Activated naive CD4-positive, alpha-beta T cell treated with Interleukin-2 at 50 U/mL for 16 hours (primary cell): Measurements from ENCODE around the gene TANK.

Experiments used
- DNase-seq: peaks from one replicate; pipeline ENCODE4 v3.0.0-alpha.2; 2020

TANK gene

DNA sequence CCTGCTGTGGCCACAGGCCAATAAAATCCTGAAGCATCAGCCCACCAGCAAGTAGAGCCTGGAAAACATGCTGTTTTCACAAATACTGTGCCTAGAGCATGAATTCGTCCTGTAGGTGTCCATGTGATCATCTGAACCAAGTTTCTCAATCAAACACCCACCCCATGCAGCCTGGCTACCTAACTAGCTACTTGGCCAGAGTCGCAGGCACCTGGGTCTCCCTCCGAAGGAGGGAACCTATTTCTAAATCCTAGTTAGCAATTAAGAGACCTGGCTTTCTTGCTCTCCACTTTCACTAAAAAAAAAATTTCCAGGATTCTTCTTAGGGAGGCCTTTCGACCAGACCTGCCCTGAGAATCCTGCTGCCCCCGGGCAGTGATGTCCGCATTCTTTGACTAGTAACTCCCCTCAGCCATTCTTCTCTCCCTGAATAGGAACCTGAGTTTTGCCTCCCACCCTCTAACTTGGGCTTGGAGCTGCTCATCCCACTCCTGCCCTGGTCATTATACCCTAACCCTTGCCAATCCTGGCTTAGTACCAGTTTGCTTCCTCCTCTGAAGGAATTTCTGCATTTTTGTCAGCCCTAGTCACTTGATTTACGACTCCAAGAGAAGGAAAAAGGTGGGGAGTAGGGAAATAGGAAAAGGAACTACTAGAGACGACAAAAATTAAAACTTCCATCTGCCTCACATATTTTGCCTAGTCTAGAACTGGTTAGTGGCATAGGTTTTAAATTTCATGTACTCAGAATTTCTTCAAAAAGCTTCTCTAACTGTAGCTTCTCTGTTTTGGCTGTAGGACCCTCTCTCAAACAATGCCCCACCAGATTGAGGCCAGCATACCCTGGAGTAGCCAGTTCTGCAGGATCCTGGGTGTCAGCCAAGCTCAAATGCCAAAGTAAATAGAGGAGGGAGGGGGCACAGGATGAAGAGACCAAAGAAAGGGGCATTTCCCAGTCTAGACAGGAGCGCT lies 25.4 kb upstream of the TANK start:
- DNase-seq: no peak

DNA sequence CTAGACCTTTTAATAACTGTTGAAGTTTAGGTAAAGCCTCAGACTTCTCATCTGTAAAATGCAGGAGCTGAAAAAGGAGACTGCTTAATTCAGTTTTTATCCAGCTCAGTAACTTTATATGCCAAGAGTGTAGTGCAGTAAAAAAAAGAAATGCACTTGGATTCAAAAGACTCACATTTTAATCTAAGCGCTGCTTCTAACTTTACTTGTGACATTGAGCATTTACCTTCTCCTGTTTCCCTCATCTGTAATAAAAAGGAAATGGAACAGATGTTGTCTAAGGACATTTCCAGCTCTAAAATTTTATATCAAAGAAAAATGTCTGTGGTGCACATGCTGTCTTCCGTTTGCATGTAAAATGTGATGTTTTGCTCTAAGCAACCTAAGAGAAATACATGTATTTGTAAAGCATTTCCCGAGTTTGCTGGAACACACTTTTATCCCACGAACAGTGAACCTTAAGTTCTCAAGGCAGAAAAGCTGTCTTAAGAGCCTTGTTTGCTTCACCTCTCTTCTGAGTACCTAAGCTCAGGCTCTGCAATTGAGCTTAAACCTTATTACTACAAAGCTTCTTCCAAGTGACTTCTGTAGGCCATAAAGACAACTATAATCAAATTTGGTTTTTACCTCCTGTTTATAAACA lies 24.2 kb upstream of the TANK start:
- no peak for DNase-seq

DNA sequence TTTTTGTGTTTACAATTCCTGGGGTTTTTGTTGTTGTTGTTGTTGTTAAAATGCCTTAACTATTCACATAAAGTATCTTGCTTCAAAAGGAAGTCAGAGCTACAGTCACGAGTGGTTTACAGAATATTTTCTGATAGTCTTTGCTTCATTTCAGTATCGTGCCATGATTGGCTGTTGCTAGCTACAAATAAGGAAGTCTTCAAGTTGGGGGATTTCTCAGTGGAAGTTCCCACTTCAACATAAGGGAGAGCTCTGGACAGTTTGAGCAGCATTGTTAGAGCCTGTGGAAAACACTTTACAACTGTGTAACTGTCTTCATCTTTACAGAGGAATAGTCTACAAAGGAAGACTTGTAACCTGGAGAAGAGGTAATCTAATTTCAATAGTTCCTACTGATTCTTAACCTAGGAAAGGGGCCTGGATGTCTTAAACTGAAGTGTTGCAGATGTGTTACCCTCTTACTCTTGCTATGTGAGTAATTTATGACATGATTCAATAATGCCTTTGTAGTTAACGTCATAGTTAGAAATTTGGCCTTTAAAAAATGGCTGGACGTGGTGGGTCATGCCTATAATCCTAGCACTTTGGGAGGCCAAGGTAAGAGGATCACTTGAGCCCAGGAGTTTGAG lies 23.4 kb upstream of the TANK start:
- DNase-seq: peak; percentile 26

DNA sequence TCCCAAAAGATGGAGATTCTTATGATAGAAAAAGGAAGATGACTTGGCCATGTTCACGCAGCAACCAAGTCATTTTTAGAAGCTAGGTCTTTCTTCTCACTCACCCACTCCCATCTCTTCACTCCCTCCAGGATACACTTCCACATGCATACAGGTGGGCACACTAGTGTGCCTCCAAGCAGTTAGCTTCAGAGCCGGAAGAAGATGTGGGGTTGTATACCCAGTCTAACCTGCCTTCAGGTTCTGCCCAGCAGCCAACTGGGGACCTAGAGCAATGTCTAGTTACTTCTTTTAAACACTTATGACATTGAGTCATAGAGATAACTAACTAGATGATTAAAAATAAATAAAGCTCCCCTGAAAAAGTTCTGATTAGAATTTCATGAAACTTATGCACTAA lies 21.8 kb upstream of the TANK start:
- peak; percentile 30 for DNase-seq

DNA sequence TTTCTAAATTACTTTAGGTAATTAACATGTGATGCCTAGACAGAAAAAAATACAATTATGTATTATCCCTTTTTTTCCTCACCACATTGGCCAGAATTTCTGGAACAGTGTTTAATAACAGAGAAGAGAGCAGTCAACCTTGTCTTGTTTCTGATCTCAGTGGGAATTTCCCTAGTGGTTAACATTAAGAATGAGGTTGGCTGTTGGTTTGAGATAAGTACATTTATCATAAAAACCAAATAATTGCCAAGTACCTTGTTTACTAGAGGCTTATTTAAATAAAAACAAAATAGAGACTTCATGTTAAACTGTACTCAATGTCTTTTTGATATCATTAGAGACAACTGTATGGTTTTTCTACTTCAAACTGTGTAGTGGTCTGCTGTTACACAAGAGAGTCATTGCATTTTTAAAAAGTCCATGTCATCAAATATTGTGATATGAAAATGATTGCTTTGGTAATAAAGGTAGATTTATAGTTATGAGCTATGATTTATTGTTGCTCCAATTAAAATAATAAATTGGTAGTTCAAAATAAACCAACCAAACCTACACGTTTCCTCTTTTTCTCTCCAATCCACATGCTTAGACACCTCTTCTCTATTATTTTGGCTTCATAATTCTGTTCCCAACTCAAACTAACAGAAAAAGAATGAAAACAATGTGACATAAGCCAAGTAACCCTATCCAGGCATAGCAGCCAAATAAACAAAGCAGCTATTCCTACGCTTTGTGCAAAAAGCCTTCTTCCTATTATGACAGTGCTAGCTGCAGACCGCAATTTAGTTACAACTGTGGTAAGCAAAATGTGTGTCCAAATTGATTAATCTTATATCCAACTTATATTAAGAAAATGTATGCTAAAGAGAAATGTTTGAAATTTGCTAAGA lies 20.9 kb upstream of the TANK start:
- DNase-seq: no peak

DNA sequence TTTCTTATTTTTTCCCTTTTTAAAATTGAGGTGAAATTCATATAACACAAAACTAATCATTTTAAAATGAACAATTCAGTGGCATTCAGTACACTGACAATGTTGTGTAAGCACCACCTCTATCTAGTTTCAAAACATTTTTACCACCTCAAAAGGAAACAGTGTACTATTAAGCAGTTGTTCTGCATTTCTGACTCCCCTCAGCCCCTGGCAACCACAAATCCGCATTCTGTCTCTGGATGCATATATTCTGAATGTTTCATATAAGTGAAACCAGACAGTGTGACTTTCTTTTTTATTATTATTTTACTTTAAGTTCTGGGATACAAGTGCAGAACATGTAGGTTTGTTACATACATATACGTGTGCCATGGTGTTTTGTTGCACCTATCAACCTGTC lies 19.2 kb upstream of the TANK start:
- peak; percentile 60 for DNase-seq

DNA sequence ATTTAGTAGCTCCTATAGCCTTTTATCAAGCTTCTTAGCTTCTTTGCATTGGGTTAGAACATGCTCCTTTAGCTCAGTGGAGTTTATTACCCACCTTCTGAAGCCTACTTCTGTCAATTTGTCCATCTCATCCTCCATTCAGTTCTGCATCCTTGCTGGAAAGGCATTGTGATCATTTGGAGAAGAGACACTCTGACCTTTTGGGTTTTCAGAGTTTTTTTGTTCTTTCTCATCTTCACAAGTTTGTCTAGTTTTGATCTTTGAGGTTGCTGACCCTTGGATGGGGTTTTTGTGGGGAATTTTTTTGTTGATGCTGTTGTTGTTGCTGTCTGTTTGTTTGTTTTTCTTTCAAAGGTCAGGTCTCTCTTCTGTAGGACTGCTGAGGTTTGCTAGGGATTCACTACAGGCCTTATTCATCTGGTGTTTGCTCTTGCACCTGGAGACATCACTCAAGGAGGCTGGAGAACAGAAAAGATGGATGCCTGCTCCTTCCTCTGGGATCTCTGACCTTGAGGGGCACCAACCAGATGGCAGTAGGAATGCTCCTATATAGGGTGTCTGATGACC lies 13.9 kb upstream of the TANK start:
- DNase-seq: no peak

DNA sequence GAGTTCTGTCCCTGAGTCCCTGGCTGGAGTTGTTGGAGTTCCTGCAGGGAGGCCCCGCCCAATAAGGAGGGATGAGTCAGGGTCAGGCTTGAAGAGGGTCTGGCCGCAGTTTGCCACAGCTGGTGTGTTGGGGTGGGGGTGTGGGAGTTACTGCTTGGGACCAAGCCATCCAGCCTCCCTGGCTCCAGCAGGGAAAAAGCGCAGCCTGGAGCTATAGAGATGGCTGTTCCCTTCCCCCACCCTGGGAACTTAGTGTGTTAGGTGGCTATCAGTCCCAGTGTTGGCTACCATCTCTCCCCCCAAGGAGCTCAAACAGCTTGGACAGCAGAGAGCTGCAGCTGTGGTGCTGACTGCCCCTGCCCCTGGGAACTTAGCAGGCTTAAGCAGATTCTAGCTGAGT lies 13.2 kb upstream of the TANK start:
- DNase-seq: no peak

DNA sequence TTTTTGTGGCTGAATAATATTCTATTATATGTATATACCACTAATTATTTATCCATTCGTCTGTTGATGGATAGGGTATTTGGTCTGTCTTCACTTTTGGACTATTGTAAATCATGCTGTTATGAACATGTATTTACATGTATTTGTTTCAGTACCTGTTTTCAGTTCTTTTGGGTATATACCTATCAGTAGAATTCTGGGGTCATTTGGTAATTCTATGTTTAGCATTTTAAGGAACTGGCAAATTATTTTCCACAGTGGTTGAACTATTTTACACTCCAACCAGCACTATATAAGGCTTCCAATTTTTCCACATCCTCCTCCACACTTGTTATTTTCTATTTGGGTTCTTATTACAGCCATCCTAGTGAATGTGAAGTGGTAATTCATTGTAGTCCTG lies 12.4 kb upstream of the TANK start:
- no peak for DNase-seq

DNA sequence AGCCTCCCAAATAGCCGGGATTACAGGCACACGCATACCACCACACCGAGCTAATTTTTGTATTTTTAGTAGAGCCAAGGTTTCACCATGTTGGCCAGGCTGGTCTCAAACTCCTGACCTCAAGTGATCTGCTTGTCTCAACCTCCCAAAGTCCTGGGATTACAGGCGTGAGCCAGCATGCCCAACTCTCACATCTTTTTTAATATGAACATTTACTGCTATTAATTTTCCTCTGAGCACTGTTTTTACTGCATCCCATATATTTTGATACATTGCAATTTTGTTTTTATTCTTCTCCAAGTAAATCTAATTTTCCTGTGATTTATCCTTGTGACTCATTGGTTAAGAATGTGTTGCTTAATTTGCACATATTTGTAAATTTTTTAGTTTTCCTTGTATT lies 9.5 kb upstream of the TANK start:
- DNase-seq: no peak

DNA sequence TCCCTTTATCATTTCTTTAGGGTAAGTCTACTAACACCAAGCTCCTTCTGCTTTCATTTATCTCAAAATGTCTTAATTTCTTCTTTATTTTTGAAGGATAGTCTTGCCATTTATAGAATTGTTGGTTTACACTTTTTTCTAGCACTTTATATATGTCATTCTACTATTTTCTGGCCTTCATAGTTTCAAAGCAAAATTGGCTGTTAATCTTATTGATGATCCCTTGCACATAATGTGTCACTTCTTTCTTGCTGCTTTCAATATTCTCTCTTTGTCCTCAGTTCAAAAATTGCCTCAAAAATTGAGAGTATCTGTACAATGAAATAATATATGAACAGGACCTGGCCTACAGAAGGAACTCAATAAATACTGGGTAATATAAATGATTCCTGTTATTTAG lies 7.9 kb upstream of the TANK start:
- no peak for DNase-seq

DNA sequence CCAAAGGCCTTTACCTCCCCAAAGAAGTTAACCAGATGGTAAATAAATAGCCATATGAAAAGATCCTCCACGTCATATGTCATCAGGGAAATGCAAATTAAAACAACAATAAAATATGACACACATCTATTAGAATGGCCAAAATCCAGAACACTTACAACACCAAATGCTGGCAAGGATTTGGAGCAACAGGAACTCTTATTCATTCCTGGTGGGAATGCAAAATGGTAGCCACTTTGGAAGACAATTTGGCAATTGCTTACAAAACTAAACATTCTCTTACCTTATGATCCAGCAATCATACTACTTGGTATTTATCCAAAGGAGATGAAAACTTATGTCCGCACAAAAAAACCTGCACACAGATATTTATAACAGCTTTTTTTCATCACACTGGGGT lies 1.3 kb upstream of the TANK start:
- DNase-seq: no peak

DNA sequence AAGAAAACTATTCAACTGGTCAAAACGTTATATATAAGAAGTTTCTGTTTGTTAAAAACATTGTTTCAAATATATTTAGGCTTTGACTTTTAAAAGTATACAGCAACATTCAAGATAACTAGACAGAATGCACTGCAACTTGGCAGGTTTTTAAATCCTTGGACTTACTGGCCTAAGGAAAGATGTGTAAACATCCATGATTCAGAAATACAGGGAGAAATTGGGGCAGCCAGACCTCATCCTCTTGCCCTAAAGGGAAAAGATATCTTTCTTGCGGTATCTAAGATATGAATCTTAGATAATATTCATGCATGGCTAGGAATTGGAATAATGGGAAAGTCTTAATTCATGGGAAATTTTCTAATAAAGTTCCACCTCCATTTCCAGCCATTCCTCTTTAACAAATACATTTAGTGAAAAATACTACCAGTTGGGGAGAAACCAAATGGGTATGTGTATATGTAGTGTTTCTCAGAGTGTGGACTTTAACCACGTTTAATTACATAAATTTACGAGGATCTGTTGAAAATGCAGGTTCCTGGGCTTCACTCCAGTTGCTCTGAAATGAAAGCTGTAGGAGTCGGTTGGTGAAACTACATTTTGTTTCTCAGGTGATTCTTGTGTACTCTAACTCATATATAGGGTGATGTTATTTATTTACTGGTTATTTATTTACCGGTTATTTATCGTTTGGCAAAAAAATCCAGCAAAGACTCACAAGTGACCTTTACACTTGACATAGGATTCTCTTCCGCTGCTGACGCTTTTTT lies 587 bp upstream of the TANK start:
- no peak for DNase-seq

DNA sequence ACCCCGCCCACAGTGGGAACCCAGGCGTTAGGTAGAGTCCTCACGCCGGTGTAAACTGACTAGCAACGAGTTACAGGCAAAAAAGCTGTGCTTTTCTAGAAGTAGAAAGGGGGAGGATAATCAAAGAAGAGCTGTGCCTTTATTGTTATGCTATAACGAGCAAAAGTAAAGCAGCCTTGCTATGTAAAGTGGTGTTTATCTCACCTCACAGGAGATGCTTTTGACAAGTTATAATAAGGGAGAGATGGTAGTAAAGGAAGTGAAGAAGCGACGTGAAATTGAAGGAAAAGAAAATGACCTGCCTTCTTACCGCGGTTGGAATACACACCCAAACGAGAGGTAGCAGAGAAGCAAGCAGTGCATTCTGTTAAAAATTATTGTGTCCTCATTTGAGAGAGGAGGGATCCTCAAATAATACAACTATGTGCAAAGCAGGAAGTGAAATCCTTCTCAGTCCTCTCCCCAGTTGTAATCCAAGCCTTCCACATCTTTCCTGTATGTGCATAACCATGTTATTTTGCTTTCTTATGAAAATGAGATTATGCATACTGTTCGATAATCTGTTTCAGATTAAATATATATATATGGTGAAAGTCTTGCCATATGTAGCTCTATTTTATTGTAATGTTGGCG lies 962 bp downstream of the TANK start:
- DNase-seq: no peak

DNA sequence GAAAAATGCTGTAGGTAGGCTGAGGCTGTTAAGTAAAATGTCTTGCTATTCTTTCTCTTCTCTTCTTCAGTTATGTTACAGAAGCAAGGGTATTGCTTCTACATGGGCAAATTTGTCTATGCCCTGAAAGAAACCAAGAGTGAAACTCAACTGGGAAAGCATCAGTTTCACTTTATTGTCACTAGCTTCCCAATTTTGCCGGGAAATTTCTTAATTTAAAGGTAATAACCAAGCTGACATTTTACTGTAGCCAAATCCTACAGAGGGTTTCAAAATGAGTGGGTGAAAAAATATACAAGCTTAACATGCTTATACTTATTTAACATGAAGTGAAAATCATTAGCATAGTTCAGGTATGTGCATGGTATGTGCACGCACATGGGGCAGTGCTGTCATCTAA lies 3.2 kb downstream of the TANK start:
- DNase-seq: no peak

DNA sequence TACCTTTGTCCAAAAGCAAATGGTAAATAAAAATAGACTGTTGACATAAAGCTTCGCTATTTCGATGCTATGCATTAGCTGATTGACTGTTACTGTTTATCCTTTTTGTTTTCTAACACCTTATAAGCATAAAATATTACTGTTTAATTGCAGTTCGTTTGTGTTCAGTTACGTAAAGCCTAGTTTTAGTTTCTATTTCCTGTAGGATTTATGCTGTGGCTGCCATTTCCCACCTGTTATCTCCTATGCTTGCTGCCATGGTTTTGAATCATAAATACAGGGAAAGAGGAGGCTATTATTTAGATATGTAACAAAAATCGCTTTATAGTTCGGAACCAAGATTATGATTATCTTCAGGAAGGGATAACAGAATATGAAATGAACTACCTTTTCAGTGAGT lies 3.9 kb downstream of the TANK start:
- DNase-seq: no peak

DNA sequence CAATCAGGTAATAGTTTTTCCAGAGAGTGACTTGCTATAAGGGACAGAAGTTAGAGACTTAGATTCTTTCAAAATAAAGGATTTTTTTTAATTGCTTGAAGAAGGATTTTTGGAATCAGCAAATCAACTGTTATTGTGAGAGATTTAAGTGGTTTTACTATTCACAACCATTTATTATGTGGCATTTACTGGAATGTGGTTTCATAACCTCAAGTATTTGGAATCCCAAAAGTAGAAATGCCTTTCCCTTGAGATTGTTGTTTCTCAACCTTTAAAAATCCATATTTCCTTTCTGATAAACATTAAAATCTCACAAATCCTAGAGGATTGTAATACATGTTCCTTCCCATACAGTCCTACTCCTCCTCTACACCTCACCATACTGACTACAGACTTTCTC lies 5.0 kb downstream of the TANK start:
- DNase-seq: no peak

DNA sequence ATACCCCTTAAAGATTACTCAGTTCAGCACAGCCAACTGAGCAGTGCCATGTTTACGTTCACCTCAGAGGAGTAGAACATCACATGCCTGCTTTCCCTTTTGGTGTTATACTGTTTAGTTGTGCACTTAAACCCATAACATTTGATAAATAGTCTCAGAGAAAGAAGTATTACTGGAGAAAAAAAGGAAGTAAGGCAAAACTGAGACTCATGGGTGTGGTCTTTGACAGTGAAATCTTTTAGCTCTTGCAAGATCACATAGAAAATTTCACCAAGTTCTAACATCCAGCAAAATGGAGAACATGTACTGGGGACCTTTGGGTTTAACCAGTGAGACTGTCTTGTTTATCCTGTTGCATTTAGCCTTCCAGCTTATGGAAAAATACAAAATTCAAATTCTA lies 5.6 kb downstream of the TANK start:
- no peak for DNase-seq

DNA sequence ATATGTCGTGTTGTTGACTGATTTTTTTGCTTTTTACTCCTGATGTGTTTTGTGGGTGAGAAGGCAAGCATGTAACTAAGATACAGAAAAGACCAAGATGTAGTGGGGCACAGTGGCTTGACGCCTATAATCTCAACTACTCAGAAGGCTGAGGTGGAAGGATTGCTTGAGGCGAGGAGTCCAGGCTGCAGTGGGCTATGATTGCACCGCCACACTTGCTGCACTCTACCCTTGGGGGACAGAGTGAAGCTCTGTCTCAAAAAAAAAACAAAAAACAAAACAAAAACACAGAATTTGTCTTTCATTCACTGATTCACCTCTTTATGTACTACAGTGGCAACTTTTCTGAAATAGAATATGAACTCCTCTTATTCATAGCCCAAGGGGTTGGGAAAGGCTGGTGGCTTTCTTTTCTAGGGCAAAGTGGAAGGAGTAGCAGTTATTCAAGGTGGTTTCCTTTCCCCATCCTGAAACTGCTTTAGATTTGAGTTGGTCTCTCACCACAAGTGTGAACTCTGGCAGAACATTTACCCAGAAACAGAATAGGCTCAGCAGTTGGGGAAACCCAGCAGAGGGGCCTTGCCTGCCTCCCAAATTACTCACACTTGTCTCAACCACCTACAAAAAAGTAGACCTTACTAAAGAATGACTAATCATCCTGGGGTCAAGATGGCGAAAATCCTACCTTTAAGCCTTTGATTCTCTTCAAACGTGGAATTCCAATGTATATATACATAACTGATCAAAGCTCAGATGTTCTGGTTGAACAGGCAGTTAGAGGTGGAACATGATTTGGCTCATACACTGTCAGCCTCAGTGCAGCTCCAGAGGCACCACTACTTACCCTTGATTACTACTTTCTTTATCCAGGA lies 6.5 kb downstream of the TANK start:
- DNase-seq: peak; percentile 74

DNA sequence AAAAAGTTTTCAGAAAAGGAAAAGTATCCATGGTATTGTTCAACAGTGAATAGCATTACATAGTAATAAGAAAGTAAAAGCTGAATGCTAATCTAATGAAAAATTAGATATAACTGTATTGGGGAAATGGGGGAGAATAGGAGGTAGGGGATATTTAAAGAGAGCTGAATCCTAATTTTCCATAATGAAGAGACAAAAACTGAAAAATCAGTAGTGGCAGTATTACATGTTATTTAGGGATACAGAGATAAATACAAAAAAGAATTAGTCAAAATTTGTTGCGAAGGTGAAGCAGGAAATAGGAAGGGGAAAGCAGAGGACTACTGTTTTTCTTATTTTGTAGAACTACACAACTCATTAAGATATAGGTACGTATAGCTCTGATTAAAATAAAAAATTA lies 9.1 kb downstream of the TANK start:
- DNase-seq: no peak
